ENCODE data around the gene MDM2. TPM values are rescaled to one million over a fixed set of nuclear protein-coding genes. Genes with fewer than 3 reads are reported as not detected.

MDM2 gene
- polyA plus RNA-seq, 1 of the 3 experiments (the other 2 are of a cell fraction): 21.5 TPM

DNA sequence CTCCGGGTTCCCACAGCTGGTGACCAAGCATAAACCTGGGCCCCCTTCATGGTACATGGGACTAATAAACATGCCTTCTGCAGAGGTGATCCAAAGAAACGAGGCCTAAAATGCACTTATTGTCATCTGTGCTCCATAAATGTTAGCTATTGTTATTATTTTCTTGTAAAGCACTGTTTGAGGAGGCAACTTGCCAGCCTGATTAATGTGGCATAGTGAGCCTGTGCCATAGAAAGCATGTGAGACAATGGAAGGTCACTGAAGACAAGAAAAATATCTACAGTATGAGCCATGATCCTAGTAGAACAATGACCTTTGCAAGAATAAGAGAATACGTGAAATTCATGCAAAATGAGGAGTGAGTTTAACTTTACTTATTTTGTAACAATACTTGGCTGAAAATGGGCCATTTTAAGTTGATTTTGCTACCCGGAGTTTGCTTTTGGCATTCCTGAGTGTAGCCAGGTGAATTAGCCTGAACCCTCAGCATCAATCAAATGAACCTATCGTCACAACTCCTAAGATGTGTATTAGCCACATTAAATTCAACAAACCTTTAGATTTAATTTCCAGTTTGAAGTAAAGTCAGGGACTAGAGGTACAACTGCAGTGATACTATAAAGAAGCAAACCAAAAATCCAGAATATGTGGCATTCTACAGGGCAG, 72.8 kb downstream of the MDM2 start:
- no peak overlapping the region for H3K4me2 ChIP-seq
- no peaks in the 10 kb centered on the region for H3K9me3 ChIP-seq
- no peak overlapping the region for H3K9ac ChIP-seq
- no peak overlapping the region for H3K27ac ChIP-seq (ENCODE audit: low read depth in 2 of 2, low read length in 1 of 2)
- H3K9me2 ChIP-seq: no peaks in the 10 kb centered on the region
- no peaks in the 10 kb centered on the region for H4K20me1 ChIP-seq (ENCODE audit: insufficient read depth)
- no peaks in the 10 kb centered on the region for H3K79me2 ChIP-seq (ENCODE audit: insufficient read depth)
- H3F3A ChIP-seq (replicated peaks; ENCODE audit: insufficient read depth): no peaks in the 10 kb centered on the region
- no peak overlapping the region for H2AFZ ChIP-seq (ENCODE audit: low read depth)
- ChIA-PET POLR2A (no interaction called here), CTCF (no interaction called here)
- H3K27me3 ChIP-seq (ENCODE audit: insufficient read depth): no peaks in the 10 kb centered on the region
- DNase-seq: no peak
- WGBS (ENCODE audit: low lambda C conversion rate): 46% methylated on average over 5 of the region's 5 CpGs
- no peak overlapping the region for H3K4me3 ChIP-seq (ENCODE audit: low read depth in 2 of 2, low read length in 1 of 2)
- TF ChIP-seq, protein P1, sequence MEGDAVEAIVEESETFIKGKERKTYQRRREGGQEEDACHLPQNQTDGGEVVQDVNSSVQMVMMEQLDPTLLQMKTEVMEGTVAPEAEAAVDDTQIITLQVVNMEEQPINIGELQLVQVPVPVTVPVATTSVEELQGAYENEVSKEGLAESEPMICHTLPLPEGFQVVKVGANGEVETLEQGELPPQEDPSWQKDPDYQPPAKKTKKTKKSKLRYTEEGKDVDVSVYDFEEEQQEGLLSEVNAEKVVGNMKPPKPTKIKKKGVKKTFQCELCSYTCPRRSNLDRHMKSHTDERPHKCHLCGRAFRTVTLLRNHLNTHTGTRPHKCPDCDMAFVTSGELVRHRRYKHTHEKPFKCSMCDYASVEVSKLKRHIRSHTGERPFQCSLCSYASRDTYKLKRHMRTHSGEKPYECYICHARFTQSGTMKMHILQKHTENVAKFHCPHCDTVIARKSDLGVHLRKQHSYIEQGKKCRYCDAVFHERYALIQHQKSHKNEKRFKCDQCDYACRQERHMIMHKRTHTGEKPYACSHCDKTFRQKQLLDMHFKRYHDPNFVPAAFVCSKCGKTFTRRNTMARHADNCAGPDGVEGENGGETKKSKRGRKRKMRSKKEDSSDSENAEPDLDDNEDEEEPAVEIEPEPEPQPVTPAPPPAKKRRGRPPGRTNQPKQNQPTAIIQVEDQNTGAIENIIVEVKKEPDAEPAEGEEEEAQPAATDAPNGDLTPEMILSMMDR (IDR thresholded peaks at IDR 0.05): no peak
- TF ChIP-seq FOXJ3 (CRISPR knock-in tag; IDR thresholded peaks at IDR 0.05): no peak
- no peak for TF ChIP-seq FOXM1 (IDR thresholded peaks at IDR 0.05; ENCODE audit: low read depth)
- TF ChIP-seq RXRA (IDR thresholded peaks at IDR 0.05; ENCODE audit: borderline replicate concordance, low read depth): no peak
- TF ChIP-seq RCOR1 (IDR thresholded peaks at IDR 0.05; ENCODE audit: low read length): no peak
- no peak for TF ChIP-seq NRF1 (IDR thresholded peaks at IDR 0.05; ENCODE audit: low read depth, low read length)
- no peak for TF ChIP-seq CHD2 (IDR thresholded peaks at IDR 0.05; ENCODE audit: low read length, partially characterized antibody)
- TF ChIP-seq, protein P2, sequence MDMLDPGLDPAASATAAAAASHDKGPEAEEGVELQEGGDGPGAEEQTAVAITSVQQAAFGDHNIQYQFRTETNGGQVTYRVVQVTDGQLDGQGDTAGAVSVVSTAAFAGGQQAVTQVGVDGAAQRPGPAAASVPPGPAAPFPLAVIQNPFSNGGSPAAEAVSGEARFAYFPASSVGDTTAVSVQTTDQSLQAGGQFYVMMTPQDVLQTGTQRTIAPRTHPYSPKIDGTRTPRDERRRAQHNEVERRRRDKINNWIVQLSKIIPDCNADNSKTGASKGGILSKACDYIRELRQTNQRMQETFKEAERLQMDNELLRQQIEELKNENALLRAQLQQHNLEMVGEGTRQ (IDR thresholded peaks at IDR 0.05; ENCODE audit: borderline replicate concordance, low read depth, low read length): no peak
- no peak for TF ChIP-seq NFIC (IDR thresholded peaks at IDR 0.05; ENCODE audit: borderline replicate concordance)
- H3K4me1 ChIP-seq (ENCODE audit: control insufficient read depth in 1 of 2, insufficient read depth in 2 of 2, low read depth in 1 of 2, low read length in 1 of 2): 0 out of 4 replicates have a peak, but pooled peaks cover 0 to 4% of the 10 kb centered on the region in 2 experiments
- H3K36me3 ChIP-seq (replicated peaks in 1 of 2; ENCODE audit: control insufficient read depth in 1 of 2, insufficient read depth in 2 of 2, low read length in 1 of 2): no peaks in the 10 kb centered on the region

DNA sequence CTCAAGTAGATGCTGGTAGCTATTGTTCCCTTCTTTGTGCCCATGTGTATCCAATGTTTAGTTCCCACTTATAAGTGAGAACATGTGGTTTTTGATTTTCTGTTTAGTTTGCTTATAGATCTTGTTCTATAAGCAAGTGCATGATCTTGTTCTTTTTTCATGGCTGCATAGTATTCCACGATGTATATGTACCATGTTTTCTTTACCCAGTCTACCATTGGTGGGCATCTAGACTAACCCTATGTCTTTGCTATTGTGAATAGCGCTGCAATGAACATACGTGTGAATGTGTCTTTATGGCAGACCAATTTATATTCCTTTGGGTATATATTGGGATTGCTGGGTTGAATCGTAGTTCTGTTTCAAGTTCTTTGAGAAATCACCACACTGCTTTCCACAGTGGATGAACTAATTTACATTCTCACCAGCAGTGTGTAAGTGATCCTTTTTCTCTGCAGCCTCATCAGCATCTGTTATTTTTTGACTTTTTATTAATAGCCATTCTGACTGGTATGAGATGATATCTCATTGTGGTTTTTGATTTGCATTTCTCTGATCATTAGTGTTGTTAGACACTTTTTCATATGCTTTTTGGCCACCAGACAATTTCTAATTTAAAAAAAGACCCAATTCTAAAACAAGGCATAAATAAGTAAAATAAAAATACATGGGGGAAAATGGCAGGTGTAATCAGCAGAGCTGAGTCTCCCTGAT, 74.4 kb downstream of the MDM2 start:
- H3K4me1 ChIP-seq (ENCODE audit: control insufficient read depth in 1 of 2, insufficient read depth in 2 of 2, low read depth in 1 of 2, low read length in 1 of 2): 0 out of 4 replicates have a peak, but pooled peaks cover 0 to 6% of the 10 kb centered on the region in 2 experiments
- H3F3A ChIP-seq (replicated peaks; ENCODE audit: insufficient read depth): no peaks in the 10 kb centered on the region
- no peak overlapping the region for H3K4me2 ChIP-seq
- CTCF ChIA-PET: interaction anchor here (1.1 to 1.5 kb wide), 2 partner anchors 21 to 53 kb away, joined by 3 read pairs; no protein-coding TSS in a partner anchor
- H4K20me1 ChIP-seq (ENCODE audit: insufficient read depth): no peaks in the 10 kb centered on the region
- no peak overlapping the region for H2AFZ ChIP-seq (ENCODE audit: low read depth)
- H3K9me3 ChIP-seq: no peaks in the 10 kb centered on the region
- H3K27me3 ChIP-seq (ENCODE audit: insufficient read depth): no peaks in the 10 kb centered on the region
- H3K79me2 ChIP-seq (ENCODE audit: insufficient read depth): no peaks in the 10 kb centered on the region
- H3K9ac ChIP-seq: no peak overlapping the region
- no peak overlapping the region for H3K4me3 ChIP-seq (ENCODE audit: low read depth in 2 of 2, low read length in 1 of 2)
- no peaks in the 10 kb centered on the region for H3K36me3 ChIP-seq (replicated peaks in 1 of 2; ENCODE audit: control insufficient read depth in 1 of 2, insufficient read depth in 2 of 2, low read length in 1 of 2)
- POLR2A ChIA-PET: no interaction called here
- H3K27ac ChIP-seq (ENCODE audit: low read depth in 2 of 2, low read length in 1 of 2): no peak overlapping the region
- 36% methylated on average over 4 of the region's 4 CpGs for WGBS (ENCODE audit: low lambda C conversion rate)
- H3K9me2 ChIP-seq: no peaks in the 10 kb centered on the region
- DNase-seq: no peak
- TF ChIP-seq RXRA (IDR thresholded peaks at IDR 0.05; ENCODE audit: borderline replicate concordance, low read depth): no peak
- no peak for TF ChIP-seq SIN3A (IDR thresholded peaks at IDR 0.05; ENCODE audit: borderline replicate concordance, low read depth, low read length)
- TF ChIP-seq, protein P3, sequence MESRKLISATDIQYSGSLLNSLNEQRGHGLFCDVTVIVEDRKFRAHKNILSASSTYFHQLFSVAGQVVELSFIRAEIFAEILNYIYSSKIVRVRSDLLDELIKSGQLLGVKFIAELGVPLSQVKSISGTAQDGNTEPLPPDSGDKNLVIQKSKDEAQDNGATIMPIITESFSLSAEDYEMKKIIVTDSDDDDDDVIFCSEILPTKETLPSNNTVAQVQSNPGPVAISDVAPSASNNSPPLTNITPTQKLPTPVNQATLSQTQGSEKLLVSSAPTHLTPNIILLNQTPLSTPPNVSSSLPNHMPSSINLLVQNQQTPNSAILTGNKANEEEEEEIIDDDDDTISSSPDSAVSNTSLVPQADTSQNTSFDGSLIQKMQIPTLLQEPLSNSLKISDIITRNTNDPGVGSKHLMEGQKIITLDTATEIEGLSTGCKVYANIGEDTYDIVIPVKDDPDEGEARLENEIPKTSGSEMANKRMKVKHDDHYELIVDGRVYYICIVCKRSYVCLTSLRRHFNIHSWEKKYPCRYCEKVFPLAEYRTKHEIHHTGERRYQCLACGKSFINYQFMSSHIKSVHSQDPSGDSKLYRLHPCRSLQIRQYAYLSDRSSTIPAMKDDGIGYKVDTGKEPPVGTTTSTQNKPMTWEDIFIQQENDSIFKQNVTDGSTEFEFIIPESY (IDR thresholded peaks at IDR 0.05; ENCODE audit: borderline replicate concordance, low read depth): no peak
- TF ChIP-seq, protein P4, sequence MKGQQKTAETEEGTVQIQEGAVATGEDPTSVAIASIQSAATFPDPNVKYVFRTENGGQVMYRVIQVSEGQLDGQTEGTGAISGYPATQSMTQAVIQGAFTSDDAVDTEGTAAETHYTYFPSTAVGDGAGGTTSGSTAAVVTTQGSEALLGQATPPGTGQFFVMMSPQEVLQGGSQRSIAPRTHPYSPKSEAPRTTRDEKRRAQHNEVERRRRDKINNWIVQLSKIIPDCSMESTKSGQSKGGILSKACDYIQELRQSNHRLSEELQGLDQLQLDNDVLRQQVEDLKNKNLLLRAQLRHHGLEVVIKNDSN (IDR thresholded peaks at IDR 0.05; ENCODE audit: borderline replicate concordance, low read depth): no peak
- TF ChIP-seq ELF1 (IDR thresholded peaks at IDR 0.05): no peak
- no peak for TF ChIP-seq GABPA (IDR thresholded peaks at IDR 0.05; ENCODE audit: low read depth)
- TF ChIP-seq TCF12 (IDR thresholded peaks at IDR 0.05): no peak
- no peak for TF ChIP-seq FOSL2 (IDR thresholded peaks at IDR 0.05; ENCODE audit: borderline replicate concordance, low read depth)
- TF ChIP-seq EZH2phosphoT487 (IDR thresholded peaks at IDR 0.05; ENCODE audit: borderline replicate concordance, low read depth): no peak
- TF ChIP-seq, protein P5, sequence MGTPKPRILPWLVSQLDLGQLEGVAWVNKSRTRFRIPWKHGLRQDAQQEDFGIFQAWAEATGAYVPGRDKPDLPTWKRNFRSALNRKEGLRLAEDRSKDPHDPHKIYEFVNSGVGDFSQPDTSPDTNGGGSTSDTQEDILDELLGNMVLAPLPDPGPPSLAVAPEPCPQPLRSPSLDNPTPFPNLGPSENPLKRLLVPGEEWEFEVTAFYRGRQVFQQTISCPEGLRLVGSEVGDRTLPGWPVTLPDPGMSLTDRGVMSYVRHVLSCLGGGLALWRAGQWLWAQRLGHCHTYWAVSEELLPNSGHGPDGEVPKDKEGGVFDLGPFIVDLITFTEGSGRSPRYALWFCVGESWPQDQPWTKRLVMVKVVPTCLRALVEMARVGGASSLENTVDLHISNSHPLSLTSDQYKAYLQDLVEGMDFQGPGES (IDR thresholded peaks at IDR 0.05; ENCODE audit: low read depth, low read length): no peak
- no peak for TF ChIP-seq CHD2 (IDR thresholded peaks at IDR 0.05; ENCODE audit: low read length, partially characterized antibody)
- no peak for TF ChIP-seq GATA2 (CRISPR knock-in tag; IDR thresholded peaks at IDR 0.05)
- TF ChIP-seq NRF1 (IDR thresholded peaks at IDR 0.05; ENCODE audit: low read depth, low read length): no peak

Measured in SK-N-SH (cell line).